ENCODE results near the gene ZNF592. TPM values are rescaled to one million over a fixed set of nuclear protein-coding genes. Genes with fewer than 3 reads are reported as not detected.

Gene ZNF592
- polyA plus RNA-seq, 10 donors = 18.3 to 25.0 (median 21.4) TPM

GRCh38 chr15:84804005-84804900 is 55.9 kb downstream of the ZNF592 start:
- DNase-seq = no peak

GRCh38 chr15:84805221-84805620 is 56.8 kb downstream of the ZNF592 start:
- no peak for DNase-seq

- DNase-seq = no peak
Observed at GRCh38 chr15:84807228-84807627, 58.8 kb downstream of the ZNF592 start.

- no peak for DNase-seq
Observed at GRCh38 chr15:84810073-84810840, 61.9 kb downstream of the ZNF592 start.

- no peak for DNase-seq
Observed at GRCh38 chr15:84811151-84811550, 62.8 kb downstream of the ZNF592 start.

GRCh38 chr15:84811828-84812227 is 63.4 kb downstream of the ZNF592 start:
- no peak for DNase-seq

GRCh38 chr15:84812842-84813241 is 64.5 kb downstream of the ZNF592 start:
- DNase-seq = no peak

- DNase-seq = no peak
Observed at GRCh38 chr15:84813435-84813834, 65.0 kb downstream of the ZNF592 start.

- DNase-seq = no peak
Observed at GRCh38 chr15:84813931-84814330, 65.5 kb downstream of the ZNF592 start.

GRCh38 chr15:84814916-84815315 is 66.5 kb downstream of the ZNF592 start:
- DNase-seq = no peak

GRCh38 chr15:84816694-84817465 is 68.5 kb downstream of the ZNF592 start, which contains the start of gene ALPK3:
ALPK3 (plus strand) TSS chr15:84817356; CDS start chr15:84817453, 97 bp downstream.
- DNase-seq = peak in 2 of 3 donors; percentile 73 to 82

- no peak for DNase-seq
Observed at GRCh38 chr15:84817466-84818081, 69.2 kb downstream of the ZNF592 start.

- DNase-seq = peak in 1 of 3 donors; percentile 64
Observed at GRCh38 chr15:84818261-84819131, 70.1 kb downstream of the ZNF592 start.

GRCh38 chr15:84819291-84819768 is 70.9 kb downstream of the ZNF592 start:
- DNase-seq = no peak

GRCh38 chr15:84819791-84820190 is 71.4 kb downstream of the ZNF592 start:
- DNase-seq = no peak

GRCh38 chr15:84821501-84822021 is 73.2 kb downstream of the ZNF592 start:
- DNase-seq = no peak

GRCh38 chr15:84822653-84823281 is 74.4 kb downstream of the ZNF592 start:
- peak; percentile 74 to 86 (median 77) for DNase-seq

GRCh38 chr15:84823282-84823878 is 75.0 kb downstream of the ZNF592 start:
- DNase-seq = no peak
